NCI-H2029 treated with DMSO at 0.1 percent for 48 hours (cell line): ENCODE measurements around the gene NMT2.

Source experiments
- DNase-seq: peaks from one replicate; lab custom pipeline; 2025; lab: John Stamatoyannopoulos, UW

NMT2 gene

GRCh38 chr10:15181576-15182156, 13.2 kb upstream of the NMT2 start:
- DNase-seq = no peak

DNA sequence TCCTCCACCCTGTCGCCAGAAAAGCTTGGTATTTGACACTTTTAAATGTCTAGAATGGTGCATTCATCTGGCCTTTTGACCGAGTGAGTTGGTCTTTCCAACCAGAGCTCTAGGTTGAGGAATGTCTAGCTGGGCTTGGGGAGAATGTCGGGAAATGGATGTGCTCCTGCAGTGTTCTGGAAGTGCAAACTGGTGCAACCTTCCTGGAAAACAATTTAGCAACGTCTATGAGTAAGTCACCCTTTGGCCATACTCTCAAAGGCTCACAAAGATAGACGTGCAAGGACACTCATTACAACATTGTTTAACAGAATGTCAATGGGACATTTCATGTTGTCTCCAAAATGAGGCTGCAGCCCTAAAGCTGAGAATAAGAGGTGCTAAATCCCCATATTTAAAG, 12.2 kb upstream of the NMT2 start:
- DNase-seq = no peak

DNA sequence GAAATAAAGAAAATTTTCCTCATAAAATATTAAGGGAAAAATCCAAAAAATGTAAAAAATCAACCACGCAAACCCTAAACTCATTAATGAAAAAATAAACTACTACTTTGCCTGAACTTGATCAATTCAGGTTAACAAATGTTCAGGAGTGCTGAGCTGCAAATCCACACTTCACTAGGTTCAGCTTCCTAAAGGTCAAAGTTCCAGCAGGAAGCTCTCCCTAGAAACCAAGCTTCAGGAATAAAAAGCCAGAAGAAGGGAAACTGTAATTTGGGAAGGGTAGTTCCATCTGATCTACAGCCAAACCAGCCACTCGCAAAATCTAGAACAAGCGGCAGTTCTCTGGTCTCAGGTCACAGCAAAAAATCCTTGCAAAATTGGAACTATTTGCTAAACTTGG, 7.8 kb upstream of the NMT2 start:
- no peak for DNase-seq

DNA sequence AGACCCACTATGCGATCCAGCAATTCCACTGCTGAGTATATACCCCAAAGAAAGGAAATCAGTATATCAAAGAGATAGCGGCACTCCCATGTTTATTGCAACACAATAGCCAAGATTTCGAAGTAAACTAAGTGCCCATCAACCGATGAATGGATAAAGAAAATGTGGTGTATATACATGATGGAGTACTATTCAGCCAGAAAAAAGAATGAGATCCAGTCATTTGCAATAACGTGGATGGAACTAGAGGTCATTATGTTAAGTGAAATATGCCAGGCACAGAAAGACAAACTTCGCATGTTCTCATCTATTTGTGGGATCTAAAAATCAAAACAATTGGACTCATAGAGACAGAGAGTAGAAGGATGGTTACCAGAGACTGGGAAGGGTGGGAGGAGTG, 7.1 kb upstream of the NMT2 start:
- no peak for DNase-seq

GRCh38 chr10:15172306-15172840, 3.9 kb upstream of the NMT2 start:
- DNase-seq = no peak

DNA sequence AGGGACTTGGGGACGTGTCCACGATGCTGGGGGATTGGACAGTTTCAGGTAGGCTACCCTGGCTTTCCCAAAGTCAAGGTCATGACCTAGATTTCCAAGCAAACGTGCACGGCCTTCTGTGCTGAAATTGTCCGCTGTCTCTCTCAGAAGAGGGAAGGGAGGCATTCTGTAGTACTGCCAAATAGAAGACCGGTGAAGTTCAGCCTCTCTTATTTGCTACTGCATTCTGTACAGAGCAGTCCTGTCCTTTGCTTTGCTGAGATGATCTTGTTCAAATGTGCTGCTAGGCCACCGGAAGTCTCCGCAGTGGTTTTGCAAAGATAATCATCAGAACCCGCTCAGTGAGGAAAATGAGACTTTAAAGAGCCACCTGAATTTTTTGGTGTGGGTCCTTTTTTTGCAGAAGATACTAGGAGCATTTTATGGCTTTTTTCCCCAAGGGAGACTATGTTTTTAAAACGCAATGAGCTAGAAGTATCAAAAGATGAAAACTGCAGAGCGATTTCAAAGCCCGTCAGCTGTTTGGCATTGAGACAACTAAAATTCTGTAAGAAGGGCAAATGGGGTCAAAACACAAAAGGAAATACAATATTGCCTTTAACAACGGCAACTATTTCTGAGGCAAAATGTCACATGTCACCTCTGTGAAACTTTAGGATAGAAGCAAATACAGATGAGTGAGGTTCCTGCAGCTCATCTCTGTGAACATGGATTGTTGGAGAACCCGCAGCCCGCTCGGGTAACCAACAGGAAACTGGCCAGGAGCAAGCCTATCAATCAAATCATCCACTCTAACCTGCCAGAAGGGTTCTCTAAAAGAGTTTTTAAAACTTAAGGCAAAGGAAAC, 1.3 kb upstream of the NMT2 start:
- DNase-seq = no peak

GRCh38 chr10:15168786-15169554, 477 bp upstream of the NMT2 start:
- DNase-seq = peak; percentile 8

GRCh38 chr10:15167411-15168290, 842 bp downstream of the NMT2 start:
- no peak for DNase-seq

- DNase-seq = no peak
Measured at GRCh38 chr10:15166325-15166724, 2.2 kb downstream of the NMT2 start.

DNA sequence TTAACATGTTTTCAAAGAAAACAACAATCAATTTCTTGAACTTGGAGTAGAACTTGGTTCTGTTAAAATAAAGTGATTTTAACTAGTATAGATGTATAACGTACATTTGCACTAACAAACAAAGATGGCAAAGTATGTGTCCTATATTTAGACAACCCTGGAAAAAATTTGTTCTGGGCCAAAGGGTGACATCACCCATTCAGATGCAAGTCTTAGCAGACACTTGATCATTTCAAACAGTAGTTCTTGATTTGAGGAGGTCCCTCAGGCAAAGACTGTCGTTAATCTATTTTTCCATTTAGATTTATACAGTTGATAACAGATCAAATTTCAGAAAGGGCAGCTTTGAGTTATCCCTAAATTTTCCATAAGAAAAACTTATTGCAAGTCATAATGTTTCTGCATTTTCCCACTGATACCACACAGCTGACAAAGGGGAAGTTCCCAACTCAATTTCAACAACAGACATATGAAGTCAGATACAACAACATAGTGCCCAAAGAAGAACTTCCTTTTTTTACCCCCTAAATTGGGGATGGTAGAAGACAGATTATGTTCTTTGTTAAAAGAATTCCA, 5.2 kb downstream of the NMT2 start:
- no peak for DNase-seq

DNA sequence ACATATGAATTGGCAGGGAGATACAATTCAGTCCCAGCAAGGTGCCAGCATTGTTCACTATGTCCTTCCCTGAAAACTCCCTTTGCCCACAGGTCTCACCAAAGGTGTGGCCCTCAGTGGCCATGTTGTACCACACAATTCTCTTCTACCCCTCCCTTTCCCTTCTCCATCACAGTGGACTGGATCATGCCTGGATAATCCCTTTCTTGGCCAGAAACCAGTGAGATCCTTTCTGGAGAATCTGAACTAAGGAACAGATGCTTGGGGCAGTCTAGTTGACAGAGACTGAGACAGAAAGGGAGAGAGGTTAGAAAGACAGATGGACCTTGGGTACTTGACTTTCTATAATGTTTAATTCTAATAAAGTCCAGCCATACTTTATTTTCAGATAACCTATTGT, 9.5 kb downstream of the NMT2 start:
- DNase-seq = no peak

GRCh38 chr10:15158448-15158847, 10.0 kb downstream of the NMT2 start:
- no peak for DNase-seq

DNA sequence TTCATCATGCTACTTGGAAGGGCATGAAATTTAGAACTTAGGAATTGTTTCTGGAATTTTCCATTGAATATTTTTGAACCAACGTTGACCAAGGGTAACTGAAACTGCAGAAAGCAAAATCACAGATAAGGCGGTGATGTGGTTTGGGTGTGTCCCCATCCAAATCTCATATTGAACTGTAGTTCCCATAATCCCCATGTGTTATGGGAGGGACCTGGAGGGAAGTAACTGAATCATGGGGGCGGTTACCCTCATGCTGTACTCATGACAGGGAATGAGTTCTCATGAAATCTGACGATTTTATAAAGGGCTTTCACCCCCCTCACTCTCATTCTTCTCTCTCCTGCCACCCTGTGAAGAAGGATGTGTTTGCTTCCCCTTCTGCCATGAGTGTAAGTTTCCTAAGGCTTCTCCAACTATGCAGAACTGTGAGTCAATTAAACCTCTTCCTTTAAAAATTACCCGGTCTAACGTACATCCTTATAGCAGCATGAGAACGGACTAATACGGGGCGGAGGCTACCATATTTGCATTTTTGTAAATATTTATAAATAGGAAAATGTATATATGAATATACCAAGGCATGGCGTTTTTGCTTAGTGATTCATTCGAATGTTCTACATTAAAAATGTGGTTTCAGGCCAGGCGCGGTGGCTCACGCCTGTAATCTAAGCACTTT, 12.4 kb downstream of the NMT2 start:
- DNase-seq = no peak

DNA sequence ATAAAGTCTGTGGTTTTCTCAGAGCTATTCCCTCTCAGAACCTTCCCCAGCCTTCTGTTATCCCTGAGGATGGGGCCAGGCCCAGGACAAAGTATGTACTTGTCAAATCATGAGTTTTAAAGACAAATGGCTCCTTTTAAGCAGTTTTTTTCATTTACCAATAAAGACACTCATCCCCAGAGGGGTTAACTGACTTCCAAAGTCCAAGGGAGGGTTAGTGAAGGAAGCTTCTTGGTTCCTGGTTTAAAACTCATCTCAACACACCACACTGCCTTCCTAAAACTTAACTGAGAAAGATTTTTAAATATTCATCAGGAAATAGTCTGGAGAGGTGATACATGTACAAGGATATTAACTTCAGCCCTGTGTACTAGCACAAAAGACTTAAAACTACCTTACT, 15.9 kb downstream of the NMT2 start:
- no peak for DNase-seq

DNA sequence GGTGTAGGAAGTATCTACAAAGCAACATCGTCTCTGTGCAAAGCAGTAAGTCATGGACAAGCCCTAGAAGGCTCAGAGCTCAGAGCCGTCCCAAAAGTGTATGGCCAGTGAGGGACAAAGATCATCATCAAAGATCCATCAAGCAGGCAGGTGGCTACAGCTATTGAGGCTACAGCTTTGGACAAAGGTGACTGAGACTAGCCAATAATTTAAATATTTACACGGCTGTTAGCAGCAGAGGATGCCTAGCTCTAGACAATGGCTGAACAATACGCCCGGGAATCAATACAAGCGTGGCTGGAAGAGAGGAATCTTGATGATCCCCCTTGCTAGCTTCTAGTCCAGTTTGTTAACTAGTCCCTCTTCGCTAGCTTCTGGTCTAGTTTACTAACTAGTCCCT, 17.9 kb downstream of the NMT2 start:
- no peak for DNase-seq

DNA sequence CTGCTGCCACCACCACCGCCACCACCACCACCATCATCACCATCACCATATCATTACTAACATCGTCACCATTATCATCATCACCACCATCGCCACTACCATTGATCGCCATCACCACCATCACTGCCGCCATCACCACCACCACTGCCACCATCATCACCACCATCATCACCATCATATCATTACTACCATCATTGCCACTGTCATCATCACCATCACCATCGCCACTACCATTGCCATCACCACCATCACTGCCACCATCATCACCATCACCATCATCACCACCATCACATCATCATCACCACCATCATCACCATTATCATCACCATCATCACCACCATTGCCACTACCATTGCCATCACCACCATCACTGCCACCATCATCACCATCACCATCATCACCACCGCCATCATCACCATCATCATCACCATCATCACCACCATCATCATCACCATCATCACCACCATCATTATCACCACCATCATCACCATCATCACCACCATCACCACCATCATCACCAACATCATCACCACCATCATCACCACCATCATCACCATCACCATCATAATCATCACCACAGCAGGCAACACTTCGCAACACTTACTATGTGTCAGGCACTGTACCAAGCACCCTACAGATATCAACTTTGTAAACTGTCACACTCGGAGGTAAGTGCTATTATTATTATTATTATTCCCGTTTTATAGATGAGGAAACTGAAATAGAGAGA, 19.3 kb downstream of the NMT2 start:
- no peak for DNase-seq

GRCh38 chr10:15147594-15148392, 20.7 kb downstream of the NMT2 start:
- DNase-seq = no peak

DNA sequence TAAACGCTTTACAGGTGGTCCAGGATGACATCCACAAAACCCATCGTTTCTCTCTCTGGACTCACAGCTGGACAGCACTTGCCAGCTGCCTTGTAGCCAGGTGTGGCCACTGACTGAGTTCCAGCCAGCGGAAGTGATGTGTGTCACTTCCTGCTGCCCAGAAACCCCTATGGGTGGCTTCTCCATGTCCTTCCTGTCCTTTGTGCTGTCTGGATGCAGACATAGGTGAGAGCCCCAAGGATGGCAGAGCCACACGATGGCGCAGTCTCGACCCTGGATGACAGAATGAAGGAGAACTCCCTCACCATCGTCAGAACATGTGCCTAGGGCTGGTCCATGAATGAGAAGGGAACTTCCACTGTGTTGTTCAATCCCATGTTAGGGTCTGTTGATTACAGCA, 22.1 kb downstream of the NMT2 start:
- no peak for DNase-seq

- DNase-seq = no peak
Measured at GRCh38 chr10:15144788-15145187, 23.7 kb downstream of the NMT2 start.
